ENCODE measurements around the gene GLRX.
"Not testable (repeated sequence)": the region's sequence is repeated elsewhere in the genome, so short reads cannot be mapped to it uniquely, and the experiment has no call there.

GLRX gene

DNA sequence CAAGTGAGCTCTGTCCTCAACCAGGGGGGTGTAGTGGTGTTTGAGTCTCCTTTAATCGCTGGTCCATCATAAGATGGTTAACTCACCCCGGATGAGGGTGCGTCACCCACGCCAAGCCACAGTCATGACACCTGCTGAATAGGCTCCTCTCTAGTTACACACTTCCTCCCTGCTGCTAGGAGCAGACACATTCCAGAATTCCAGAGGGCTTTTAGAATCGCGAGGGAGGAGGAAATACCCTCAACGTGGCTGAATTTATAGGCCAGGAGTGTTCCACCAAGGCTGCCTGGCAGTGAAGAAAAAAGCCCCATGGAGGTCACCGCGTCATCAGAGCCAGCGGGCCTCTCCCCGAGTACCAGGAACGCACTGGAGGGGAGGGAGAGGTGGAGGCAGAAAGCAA lies 5.1 kb downstream of the GLRX start:
- TF ChIP-seq, protein P1, sequence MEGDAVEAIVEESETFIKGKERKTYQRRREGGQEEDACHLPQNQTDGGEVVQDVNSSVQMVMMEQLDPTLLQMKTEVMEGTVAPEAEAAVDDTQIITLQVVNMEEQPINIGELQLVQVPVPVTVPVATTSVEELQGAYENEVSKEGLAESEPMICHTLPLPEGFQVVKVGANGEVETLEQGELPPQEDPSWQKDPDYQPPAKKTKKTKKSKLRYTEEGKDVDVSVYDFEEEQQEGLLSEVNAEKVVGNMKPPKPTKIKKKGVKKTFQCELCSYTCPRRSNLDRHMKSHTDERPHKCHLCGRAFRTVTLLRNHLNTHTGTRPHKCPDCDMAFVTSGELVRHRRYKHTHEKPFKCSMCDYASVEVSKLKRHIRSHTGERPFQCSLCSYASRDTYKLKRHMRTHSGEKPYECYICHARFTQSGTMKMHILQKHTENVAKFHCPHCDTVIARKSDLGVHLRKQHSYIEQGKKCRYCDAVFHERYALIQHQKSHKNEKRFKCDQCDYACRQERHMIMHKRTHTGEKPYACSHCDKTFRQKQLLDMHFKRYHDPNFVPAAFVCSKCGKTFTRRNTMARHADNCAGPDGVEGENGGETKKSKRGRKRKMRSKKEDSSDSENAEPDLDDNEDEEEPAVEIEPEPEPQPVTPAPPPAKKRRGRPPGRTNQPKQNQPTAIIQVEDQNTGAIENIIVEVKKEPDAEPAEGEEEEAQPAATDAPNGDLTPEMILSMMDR (IDR thresholded peaks at IDR 0.05) = no peak
- peaks cover 18% of the 10 kb centered on the region for H3K79me2 ChIP-seq
- no peaks in the 10 kb centered on the region for H3K36me3 ChIP-seq (ENCODE audit: control insufficient read depth, insufficient read depth, low read length)
- no peaks in the 10 kb centered on the region for H3K9me3 ChIP-seq (ENCODE audit: control insufficient read depth, low read length)
- H3K4me1 ChIP-seq = peaks cover 48% of the 10 kb centered on the region
- H3K27ac ChIP-seq = peak overlapping the region; percentile 30
- no peak overlapping the region for H3K9ac ChIP-seq
- no peak overlapping the region for H2AFZ ChIP-seq
- peak overlapping the region; percentile 49 for H3K4me2 ChIP-seq (ENCODE audit: low read length)
- no peaks in the 10 kb centered on the region for H3K27me3 ChIP-seq (ENCODE audit: control insufficient read depth, insufficient read depth, low read length)
- H3K4me3 ChIP-seq (ENCODE audit: low read depth, low read length) = no peak overlapping the region

DNA sequence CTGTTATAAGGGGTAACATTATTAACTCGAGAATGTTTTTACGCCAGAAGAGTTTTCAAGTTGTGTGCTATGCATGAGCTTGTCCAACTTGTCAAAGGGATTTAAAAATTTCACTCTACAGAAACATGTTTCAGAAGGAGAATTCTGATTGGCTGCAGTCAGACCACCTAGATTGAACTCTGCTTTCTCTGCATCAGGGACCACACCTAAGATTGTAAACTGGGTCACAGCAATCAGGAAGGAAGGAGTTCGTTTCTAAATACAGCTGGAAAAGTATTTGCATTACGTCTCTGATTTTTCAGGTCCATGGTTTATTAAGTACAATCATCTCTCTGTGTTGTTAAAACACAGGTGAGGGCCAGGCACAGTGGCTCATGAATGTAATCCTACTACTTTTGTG lies 5.8 kb downstream of the GLRX start:
- Histone ChIP-seq H3K4me1 (peaks cover 54% of the 10 kb centered on the region), H3K27ac (no peak overlapping the region), H3K4me3 (ENCODE audit: low read depth, low read length) (no peak overlapping the region), H3K27me3 (ENCODE audit: control insufficient read depth, insufficient read depth, low read length) (no peaks in the 10 kb centered on the region), H3K4me2 (ENCODE audit: low read length) (peak overlapping the region; percentile 0), H3K79me2 (peaks cover 17% of the 10 kb centered on the region), H3K36me3 (ENCODE audit: control insufficient read depth, insufficient read depth, low read length) (no peaks in the 10 kb centered on the region), H3K9me3 (ENCODE audit: control insufficient read depth, low read length) (no peaks in the 10 kb centered on the region), H2AFZ (no peak overlapping the region), H3K9ac (no peak overlapping the region)
- TF ChIP-seq, protein P1 (IDR thresholded peaks at IDR 0.05) = no peak

DNA sequence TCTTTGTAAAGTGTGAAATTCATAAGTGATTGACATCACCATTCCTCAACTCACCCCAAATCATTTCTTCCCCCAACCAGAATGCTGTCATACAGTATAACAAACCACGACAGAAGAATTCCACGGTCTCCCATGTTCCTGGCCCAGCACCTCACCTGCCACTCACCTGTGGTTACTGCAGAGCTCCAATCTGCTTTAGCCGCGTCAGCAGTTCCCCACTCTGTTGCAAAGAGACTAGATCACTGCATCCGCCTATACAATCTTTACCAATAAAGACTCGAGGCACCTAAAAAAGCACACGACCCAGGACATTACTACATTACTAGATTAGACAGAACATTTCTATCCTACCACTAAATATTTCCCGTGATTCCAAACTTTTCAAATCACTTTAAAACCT lies 6.2 kb downstream of the GLRX start:
- H3K79me2 ChIP-seq = peaks cover 16% of the 10 kb centered on the region
- H2AFZ ChIP-seq = no peak overlapping the region
- H3K9me3 ChIP-seq (ENCODE audit: control insufficient read depth, low read length) = no peaks in the 10 kb centered on the region
- no peaks in the 10 kb centered on the region for H3K36me3 ChIP-seq (ENCODE audit: control insufficient read depth, insufficient read depth, low read length)
- TF ChIP-seq, protein P1 (IDR thresholded peaks at IDR 0.05) = no peak
- no peak overlapping the region for H3K9ac ChIP-seq
- H3K27me3 ChIP-seq (ENCODE audit: control insufficient read depth, insufficient read depth, low read length) = no peaks in the 10 kb centered on the region
- H3K27ac ChIP-seq = no peak overlapping the region
- H3K4me3 ChIP-seq (ENCODE audit: low read depth, low read length) = no peak overlapping the region
- H3K4me2 ChIP-seq (ENCODE audit: low read length) = no peak overlapping the region
- peaks cover 57% of the 10 kb centered on the region for H3K4me1 ChIP-seq

DNA sequence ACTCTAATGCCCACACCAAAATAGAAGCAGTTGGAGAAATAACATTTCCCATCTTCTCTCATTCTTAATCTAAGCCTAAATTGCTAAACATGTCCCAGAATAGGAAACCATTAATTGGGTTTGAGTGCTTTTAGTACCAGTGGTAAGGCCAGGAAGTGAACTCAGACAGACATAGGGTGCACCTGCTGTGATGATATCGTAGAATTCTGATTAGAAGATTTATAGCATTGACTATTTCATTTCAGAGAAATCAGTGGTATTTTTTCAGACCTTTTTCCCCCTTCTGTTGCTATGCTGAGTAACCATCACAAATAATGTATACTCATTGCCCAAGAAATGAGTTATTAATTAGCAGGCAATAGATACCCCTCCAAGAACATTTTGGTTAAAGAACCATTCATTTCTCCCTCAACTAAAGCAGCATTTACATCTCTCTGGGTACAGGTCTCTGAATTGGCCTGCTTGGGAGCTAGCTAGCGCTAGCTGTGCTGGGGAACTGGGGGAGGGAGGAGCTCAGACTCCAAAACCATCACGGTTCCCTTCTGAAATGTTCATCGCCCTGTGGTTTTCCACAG lies 7.3 kb downstream of the GLRX start:
- H3K9me3 ChIP-seq (ENCODE audit: control insufficient read depth, low read length) = no peaks in the 10 kb centered on the region
- no peak overlapping the region for H3K4me3 ChIP-seq (ENCODE audit: low read depth, low read length)
- TF ChIP-seq, protein P1 (IDR thresholded peaks at IDR 0.05) = no peak
- H3K36me3 ChIP-seq (ENCODE audit: control insufficient read depth, insufficient read depth, low read length) = no peaks in the 10 kb centered on the region
- peaks cover 13% of the 10 kb centered on the region for H3K79me2 ChIP-seq
- no peak overlapping the region for H3K9ac ChIP-seq
- H2AFZ ChIP-seq = no peak overlapping the region
- H3K4me1 ChIP-seq = peaks cover 67% of the 10 kb centered on the region
- no peak overlapping the region for H3K4me2 ChIP-seq (ENCODE audit: low read length)
- H3K27ac ChIP-seq = peak overlapping the region; percentile 91
- H3K27me3 ChIP-seq (ENCODE audit: control insufficient read depth, insufficient read depth, low read length) = no peaks in the 10 kb centered on the region

DNA sequence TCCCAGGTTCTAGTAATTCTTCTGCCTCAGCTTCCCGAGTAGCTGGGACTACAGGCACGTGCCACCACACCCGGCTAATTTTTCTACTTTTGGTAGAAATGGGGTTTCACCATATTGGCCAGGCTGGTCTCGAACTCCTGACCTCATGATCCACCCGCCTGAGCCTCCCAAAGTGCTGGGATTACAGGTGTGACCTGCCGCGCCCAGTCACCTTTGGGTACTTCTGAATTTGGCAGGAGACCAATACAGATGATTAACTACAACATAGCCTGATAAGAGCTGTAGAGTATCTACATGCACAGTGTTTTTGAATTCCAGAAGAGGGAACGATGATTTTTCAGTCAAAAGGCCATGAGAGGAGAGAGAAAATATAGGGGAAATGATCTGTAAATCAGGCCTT lies 9.5 kb downstream of the GLRX start:
- H3K27ac ChIP-seq = peak overlapping the region; percentile 91
- peaks cover 72% of the 10 kb centered on the region for H3K4me1 ChIP-seq

More for the DNA sequence above, 9.5 kb downstream of the GLRX start:
- H3K27me3 ChIP-seq (ENCODE audit: control insufficient read depth, insufficient read depth, low read length); H3K4me2 ChIP-seq (ENCODE audit: low read length); H3K9me3 ChIP-seq (ENCODE audit: control insufficient read depth, low read length); H3K79me2 ChIP-seq; H3K4me3 ChIP-seq (ENCODE audit: low read depth, low read length); H2AFZ ChIP-seq; H3K36me3 ChIP-seq (ENCODE audit: control insufficient read depth, insufficient read depth, low read length); H3K9ac ChIP-seq: not testable (repeated sequence)
